GM19023 (cell line): ENCODE measurements around the gene PPP3R1.
"Not testable (repeated sequence)": the region's sequence is repeated elsewhere in the genome, so short reads cannot be mapped to it uniquely, and the experiment has no call there.

Experiments
- ATAC-seq: cut with Tn5 transposase; IDR thresholded peaks from one replicate; pipeline ENCODE4 v1.9.1; 2021; ENCODE audit warnings: mild to moderate bottlenecking, moderate library complexity; ENCODE audit not compliant: unreplicated experiment

Gene PPP3R1

DNA sequence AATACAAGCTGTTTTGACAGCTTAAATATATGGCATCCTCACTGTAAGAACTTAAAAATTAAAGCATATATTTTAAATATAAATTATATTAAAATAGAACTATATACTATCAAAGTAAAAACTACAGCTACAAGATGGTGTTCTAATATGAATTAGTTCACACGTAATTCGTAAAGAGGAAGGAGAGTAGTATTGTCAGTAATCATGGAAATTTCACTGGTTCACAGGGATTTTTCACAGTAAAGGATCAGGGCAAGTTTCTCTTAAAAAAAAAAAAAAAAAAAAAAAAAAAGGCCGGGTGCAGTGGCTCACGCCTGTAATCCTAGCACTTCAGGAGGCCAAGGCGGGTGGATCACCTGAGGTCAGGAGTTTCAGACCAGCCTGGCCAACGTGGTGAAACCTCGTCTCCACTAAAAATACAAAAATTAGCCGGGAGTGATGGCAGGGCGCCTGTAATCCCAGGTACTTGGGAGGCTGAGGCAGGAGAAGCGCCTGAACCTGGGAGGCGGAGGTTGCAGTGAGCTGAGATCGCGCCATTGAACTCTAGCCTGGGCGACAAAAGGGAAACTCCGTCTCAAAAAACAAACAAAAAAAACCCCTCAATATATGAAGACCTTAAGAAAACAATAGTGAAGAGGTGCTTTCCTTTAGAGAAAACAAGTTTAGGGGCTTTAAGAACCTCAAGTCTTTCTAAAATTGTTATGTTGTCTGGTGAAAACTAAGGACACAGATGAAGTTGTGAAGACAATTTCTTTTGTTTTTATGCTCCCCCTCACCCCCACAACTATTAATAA is 62.1 kb downstream of the PPP3R1 start:
- ATAC-seq = no peak

DNA sequence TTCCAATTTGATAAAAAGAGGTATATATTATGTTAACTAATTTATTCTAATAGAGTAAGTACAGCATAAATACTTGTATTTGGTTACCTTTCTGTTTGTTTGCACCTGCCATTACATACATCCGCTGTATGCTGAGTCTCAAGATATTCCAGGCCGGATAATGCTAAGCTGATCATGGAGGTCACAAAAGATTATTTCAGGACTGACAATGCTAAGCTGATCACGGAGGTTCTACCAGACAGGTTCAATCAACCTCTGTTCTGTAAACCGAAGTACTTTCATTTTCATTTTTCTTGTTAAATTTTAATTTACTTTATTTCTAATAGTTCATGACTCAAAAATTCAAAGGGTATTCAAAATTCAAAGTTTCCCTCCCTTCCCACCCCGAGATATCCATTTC is 63.5 kb downstream of the PPP3R1 start:
- ATAC-seq = no peak

DNA sequence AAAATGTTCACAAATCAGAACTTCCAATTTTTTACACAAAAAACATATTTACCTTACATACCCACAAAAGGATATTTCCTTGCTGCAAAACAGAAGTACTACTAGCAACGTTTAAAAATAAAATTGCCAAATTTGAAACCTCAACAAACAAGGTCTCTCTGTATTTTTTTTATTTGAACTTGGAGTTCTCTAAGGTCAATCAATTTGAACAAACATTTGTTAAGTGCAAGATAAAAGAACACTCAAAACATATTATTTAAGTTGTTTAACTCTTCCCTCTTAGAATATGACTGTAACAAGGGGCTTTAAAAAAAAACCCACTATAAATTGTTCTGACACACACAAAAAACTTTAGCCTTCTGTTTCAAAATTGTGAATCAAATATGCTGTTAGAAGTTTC is 65.0 kb downstream of the PPP3R1 start:
- ATAC-seq = no peak

DNA sequence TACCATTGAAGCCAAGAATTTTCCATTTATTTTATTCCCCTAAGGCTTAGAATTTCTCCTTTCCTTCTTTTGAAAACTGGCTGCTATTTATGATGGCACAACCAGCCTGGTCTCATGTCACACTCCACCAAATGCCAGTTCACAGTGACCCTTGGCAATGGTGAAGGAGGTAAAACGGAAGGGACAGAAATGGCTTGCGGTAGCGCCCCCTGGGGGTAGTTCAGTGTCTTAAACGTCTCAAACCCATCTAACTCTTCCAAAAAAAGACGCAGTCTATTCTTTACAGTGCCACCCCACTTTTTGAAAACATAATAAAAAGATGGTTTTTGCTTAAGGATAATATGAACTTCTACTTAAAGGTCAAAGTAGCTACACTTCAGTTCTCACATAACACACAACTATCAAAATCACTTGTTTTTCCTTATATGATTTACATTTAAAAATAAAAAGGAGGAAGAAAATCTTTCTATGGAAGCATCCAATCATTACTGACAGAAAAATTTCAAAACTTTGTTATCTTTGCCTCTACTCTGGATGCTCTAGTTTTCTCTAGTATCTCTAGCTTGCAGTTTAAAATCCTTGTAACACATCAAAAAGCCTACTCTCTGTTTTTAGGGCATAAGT is 66.7 kb downstream of the PPP3R1 start:
- ATAC-seq = no peak

DNA sequence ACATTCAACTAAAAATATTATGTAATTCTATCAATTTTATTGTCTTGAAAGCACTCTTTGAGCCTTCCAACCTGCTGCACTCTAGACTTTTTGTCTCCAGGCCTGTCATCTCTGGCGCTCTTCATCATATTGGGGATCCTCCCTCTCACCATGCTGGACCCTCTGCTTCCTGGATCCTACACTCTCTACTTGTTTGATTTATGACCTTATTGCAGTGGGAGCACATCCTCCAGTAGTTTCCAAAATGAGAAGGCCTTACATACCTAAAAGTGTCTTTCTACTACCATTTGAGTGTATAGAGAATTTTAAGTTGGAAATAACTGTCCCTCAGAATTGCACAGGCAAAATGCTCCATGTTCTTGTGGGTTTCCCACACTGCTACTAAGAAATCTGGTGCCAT is 69.4 kb downstream of the PPP3R1 start:
- ATAC-seq = no peak

DNA sequence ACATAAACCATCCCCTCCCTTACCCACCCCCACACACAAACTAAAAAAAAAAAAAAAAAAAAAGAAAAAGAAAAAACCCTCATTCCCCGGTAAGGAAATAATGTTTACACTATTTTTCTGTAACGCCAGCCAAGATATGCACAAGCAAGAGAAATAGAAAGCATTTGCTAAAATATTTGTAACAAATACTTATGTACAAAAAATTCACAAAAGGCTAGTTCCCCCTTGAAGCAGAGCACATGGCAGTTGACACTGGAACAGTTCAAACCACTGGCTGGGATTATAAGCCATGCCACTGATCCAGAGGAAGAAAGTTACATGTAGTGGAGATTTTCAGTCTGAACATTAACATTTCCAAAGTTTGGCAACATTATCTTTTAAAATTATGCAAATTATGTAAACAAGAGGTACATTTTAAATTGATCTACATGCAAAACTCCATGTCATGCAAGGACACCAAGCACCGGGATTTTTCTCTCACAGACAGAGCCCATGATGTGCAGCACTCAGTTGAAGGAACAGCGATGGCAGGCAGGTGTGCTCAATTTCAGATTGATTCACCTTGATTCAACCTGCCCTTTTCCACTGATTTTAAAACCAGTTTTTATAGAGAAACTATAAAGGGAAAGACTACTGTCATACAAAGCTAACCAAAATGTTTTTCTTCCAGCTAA is 73.2 kb downstream of the PPP3R1 start:
- ATAC-seq = no peak

DNA sequence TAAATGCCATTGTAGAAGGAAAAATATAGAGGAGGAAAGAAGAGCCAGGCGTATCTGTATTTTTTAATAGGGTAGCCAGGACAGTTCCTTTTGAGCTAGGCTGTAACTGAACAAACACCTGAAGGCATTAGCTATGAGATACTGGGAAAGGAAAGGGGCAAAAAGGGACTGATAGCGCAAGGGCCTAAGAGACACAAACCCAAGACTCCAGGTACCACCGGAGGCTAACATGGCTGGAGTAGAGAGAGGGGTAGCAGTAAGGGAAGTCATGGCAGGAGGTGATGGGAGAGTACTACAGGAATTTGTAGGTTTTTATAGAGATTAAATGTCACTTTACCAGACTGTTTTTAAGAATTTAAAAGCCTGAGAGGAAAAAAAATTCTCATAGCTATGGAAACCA is 73.9 kb downstream of the PPP3R1 start:
- no peak for ATAC-seq

DNA sequence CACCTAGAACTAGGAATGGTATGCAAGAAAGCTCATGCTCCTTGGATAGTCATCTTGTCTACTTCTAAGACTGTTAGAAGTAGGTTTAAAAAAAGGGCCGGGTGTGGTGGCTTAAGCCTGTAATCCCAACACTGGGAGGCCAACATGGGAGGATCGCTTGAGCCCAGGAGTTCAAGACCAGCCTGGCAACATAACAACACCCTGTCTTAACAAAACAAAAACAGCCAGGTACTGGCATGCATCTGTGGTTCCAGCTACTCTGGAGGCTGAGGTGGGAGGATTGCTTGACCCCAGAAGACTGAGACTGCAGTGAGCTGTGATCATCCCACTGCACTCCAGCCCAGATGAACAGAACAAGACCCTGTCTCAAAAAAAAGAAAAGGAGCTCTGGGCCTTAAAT is 74.8 kb downstream of the PPP3R1 start:
- ATAC-seq = no peak

DNA sequence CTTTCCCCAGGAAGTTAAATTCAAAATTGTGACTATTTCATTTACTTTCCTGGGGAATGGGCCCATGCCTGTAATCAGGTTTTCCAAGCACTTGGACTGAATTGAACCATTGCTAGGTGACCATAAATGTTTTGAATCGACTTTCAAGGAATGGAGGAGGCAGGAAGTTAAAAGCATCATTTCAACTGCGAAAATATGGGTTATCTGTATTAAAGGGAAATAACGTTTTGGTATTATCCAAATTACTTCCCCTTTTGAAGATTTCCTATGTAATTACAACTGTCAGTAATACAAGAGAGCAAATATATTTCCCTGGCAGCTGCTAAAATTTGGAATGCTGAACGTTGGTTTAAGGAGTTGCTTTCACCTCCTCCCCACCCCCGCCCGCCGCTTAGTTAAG is 75.7 kb downstream of the PPP3R1 start:
- no peak for ATAC-seq

DNA sequence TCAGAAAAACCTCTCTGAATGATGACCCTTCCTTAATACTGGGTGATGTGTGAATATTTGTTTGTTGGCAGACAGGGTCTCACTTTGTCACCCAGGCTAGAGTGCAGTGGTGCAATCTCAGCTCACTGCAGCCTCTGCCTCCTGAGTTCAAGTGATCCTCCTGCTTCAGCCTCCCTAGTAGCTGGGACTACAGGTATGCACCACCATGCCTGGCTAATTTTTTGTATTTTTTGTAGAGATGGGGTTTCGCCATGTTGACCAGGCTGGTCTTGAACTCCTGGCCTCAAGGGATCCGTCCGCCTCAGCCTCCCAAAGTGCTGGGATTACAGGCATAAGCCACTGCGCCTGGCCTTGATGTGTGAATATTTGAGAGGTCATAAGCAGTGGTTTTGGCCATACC is 77.1 kb downstream of the PPP3R1 start:
- ATAC-seq = not testable (repeated sequence)

DNA sequence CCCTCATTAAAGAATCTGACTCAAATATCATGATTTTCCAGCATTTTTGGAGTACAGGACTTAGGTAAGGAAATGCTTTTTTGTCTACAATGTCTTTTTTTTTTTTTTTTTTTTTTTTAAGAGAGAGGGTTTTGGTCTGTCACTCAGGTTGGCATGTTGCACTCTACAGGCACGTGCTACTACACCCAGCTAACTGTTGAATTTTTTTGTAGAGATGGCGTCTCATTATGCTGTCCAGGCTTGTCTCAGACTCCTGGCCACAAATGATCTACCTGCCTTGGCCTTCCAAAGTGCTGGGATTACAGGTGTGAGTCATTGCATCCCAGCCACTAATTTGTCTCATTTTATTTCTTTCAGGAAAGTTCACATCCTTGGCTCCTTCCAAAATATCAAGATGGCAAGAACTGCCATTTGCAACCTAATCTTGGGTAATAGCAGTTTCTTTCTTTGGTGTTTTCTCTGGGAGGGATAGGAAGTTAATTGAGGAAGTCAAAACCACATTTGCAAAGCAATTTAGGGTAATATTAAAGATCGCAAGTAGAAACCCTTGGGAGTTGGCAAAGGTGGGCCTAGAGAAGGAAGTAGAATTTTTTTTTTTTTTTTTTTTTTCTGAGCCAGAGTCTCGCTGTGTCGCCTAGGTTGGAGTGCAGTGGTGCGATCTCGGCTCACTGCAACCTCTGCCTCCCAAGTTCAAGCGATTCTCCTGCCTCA is 79.2 kb downstream of the PPP3R1 start:
- no peak for ATAC-seq

DNA sequence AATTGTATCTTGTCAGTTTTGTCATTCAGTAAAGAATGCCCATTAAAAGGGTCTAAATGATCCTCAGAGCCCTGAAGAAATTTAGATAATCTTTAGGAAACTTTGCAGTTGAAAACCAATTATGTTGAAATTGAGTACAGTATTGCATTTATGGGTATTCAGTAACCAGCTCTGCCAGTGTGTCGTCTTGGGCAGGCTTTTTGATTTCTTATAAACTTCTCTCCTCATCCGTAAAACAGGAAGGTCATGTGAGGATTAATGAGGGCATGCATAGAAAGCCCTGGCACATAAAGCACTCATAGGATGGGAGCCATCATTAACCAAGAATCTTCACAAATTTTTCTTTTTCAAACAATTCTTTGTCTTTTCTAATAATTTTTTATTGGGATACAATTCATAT is 79.8 kb downstream of the PPP3R1 start:
- no peak for ATAC-seq

DNA sequence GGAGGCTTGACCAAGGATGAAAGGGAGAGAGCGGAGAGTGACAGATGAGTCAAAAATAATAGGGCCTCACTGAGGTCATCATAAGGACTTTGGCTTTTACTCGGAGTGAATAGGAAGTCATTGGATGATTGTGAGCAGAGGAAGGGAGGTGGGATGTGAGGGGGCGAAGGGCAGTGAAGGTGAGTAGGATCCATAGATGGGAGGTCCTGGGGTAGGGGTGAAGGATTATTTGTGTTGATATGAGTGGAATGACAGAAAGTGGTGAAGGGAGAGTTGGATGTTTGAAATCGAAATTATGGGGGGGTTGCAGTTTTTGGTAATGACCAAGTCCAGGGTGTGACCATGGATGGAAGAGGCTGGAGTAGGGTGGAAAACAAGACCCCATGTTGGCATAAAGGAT is 80.6 kb downstream of the PPP3R1 start:
- no peak for ATAC-seq

DNA sequence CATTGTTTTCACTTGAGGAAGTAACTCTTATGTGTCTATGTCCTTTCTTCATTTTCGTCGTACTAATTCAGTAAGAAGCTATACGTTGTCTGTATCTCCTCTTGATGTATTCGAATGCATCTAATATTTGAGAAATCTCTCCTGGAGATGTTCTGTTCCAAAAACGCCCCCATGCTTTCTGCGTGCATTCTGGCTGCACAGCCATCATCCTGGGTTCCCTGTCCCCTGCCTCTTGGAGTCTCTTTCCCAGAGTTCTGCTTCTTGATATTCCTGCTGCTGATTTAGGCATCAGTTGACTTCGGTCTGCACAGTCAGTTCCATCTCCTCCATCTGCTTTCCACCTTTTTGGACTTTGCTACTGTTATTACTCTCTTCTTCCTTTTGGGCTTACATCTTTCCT is 81.2 kb downstream of the PPP3R1 start:
- no peak for ATAC-seq

DNA sequence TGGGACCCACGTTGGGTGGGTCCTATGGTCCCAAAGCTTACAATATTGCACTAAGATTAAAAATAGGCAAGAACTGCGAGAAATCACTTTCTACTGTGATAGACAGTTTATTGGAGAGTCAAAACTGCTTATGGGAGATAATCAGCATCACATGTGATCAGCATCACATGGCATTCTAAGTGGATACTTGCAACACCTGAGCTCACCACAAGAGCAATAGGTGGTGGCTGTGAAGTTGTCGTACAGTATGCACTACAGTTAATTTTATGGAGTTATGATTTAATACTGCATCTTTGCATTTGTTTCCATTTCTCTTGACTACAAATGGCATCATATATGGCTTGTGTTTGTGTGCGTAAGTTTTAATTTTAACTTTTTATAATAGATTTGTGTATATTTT is 83.0 kb downstream of the PPP3R1 start:
- ATAC-seq = no peak

DNA sequence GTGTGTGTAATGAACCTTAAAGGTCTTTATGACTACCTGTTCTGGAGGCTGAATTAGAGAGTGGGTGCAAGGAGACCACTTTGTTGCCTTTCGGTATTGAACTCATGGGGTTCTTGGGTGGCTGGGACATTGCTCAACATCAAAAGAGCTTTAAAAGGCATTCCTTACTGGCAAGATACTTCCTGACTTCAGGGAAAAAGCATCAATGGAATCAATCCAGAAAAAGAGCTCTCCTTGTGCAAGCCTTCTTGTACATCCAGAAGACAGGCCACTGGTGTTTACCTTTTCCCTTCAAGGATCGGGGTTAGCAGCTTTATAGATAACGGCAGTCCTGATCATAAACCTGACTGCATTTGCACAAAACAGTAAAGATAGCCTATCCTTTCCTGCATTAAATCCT is 85.1 kb downstream of the PPP3R1 start:
- no peak for ATAC-seq

DNA sequence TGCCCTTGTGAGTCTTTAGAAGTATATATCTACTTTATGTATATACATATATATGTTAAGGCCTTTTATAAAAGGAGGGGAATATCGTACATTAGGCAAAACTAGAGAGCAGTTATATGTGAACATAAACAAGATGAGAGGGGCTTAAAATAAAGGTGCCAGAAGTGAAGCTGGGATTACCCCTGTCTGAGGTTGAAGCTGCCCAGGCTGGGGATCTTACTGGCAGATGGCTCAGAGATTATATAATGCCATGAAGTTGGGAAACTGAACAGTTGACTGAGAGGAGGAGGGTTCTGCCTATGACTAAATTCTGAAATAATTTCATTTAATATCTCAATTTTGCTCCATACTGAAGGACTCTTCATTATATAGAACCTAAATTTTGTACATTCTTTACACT is 88.7 kb downstream of the PPP3R1 start:
- no peak for ATAC-seq

DNA sequence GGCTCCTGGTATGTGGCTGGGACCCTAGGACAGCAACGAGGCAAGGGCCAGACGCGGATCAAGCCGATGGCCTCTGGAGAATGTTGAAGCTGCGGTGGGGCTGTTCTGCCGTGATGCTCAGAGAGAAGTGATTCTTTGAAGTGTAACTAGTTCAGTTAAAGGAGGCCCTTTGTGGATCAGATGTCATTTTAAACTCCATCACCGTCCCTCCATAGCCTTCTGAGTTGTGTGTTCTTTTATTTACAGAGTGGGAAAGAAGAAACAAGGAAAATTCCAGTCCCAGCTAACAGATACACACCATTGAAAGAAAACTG is 94.2 kb downstream of the PPP3R1 start:
- no peak for ATAC-seq

DNA sequence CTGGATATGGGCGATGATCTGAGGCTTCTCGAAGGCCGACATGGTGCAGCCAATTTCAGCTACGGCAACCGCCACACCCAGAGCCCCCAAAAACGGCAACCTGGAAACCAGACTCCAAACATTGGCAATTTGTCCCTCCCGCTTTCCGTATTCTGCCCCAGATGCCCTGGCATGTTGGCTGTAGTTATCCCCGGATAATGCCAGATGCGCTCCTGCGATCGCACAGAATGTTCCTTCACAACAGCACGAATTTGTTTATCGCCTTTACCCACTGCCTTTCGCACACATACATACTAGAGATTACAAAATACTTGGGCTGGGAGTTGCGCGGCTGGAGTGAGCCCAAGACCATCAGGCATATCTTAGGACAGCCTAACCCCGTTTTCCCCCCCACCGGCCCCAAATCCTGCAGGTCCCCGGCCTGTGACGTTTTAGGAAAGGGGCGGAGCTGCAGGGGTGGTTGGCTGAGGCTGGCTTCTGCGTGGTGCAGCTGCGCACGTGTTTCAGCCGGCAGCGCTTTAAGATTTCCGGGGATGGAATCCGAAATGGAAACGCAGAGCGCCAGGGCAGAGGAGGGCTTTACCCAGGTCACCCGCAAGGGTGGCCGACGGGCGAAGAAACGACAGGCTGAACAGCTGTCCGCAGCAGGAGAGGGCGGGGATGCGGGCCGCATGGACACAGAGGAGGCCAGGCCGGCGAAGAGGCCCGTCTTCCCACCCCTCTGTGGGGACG is 94.8 kb downstream of the PPP3R1 start, which contains the start of gene PNO1:
TSS of gene PNO1 (plus strand) at position 487 of the 732 bp plus-strand sequence. CDS start at position 534, 47 bp downstream.
- ATAC-seq = peak; percentile 93

DNA sequence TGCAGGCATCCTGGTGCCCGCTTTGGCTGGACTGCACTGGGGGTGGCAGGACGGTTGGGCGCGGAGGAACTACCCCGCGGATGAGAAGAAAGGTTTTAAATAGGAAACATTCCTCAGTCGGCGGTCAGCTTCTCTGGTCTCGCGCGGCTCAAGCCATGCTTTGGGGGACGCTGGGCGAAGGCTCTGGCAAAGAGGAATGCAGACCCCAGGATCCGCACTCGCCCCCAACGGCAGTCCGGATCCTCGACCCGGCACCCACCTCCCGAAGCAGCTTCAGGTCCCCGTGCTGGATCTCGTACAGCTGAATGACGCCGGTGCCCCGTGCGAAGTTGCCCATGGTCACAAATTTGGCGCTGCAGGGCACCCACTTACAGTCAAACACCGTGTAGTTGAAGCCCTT is 95.3 kb downstream of the PPP3R1 start:
- peak; percentile 22 for ATAC-seq

DNA sequence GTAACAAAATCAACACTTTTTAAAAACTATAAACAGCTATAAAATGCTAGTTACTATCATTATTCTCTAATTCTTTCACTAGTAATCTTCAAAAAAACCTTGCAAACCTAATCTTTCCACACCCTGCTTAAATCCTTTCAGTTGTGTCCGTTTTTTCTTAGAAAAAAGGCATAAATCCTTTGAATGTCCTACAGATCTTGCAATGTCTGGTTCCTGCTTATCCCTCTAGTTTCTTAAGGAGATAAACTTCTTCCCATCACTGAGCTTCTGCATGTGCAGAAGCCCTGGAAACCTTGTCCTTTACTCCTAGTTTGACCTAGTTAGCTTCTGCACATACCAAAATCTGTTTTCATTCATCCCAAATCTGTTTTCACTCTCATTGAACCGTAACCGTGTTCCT is 95.9 kb downstream of the PPP3R1 start:
- no peak for ATAC-seq
